Measurements from ENCODE around the gene SLC35A5. TPM values are rescaled to one million over a fixed set of nuclear protein-coding genes. Genes with fewer than 3 reads are reported as not detected.
"Not testable (repeated sequence)": the region's sequence is repeated elsewhere in the genome, so short reads cannot be mapped to it uniquely, and the experiment has no call there.

The SLC35A5 gene
- total RNA-seq, 2 experiments from 2014 or later: 14.7 to 15.3 TPM

- Mint-ChIP-seq H3K27me3 (no peaks in the 10 kb centered on the region), H3K4me3 (peak overlapping the region; percentile 89), H3K9me3 (no peaks in the 10 kb centered on the region), H3K4me1 (ENCODE audit: low read depth) (peaks cover 46% of the 10 kb centered on the region), H3K27ac (peak overlapping the region; percentile 94), H3K36me3 (ENCODE audit: low read depth) (peaks cover 16% of the 10 kb centered on the region)
- intact Hi-C loops (cut with micrococcal nuclease): loop anchor here (10.0 kb wide), 1 partner anchor 413 kb away; the partner anchor contains the start of gene CD200R1
- DNase-seq: no peak
- no peak for TF ChIP-seq CTCF (IDR thresholded peaks at IDR 0.05)
- POLR2A ChIA-PET: interaction anchor here (0.7 to 1.9 kb wide), 5 partner anchors 10 to 228 kb away, joined by 3 to 7 read pairs (median 4); partner anchors contain the start of gene CD200
- peak; percentile 48 for ATAC-seq
- CTCF ChIA-PET: no interaction called here
Measured at GRCh38 chr3:112561484-112561733, 436 bp upstream of the SLC35A5 start.

GRCh38 chr3:112564247-112564939, 2.5 kb downstream of the SLC35A5 start:
- CTCF ChIA-PET, H3K4me3 Mint-ChIP-seq, ATAC-seq, H3K9me3 Mint-ChIP-seq, H3K27me3 Mint-ChIP-seq, POLR2A ChIA-PET, H3K27ac Mint-ChIP-seq, DNase-seq: not testable (repeated sequence)
- intact Hi-C loops (cut with micrococcal nuclease): loop anchor here (10.0 kb wide), 1 partner anchor 410 kb away; the partner anchor contains the start of gene CD200R1
- Mint-ChIP-seq H3K4me1 (ENCODE audit: low read depth) (peaks cover 39% of the 10 kb centered on the region), H3K36me3 (ENCODE audit: low read depth) (peaks cover 13% of the 10 kb centered on the region)

GRCh38 chr3:112564940-112565305, 3.1 kb downstream of the SLC35A5 start:
- DNase-seq (no peak), ATAC-seq (no peak)
- intact Hi-C loops (cut with micrococcal nuclease): loop anchor here (10.0 kb wide), 1 partner anchor 410 kb away; the partner anchor contains the start of gene CD200R1
- Mint-ChIP-seq H3K36me3 (ENCODE audit: low read depth) (peaks cover 8% of the 10 kb centered on the region), H3K27me3 (no peaks in the 10 kb centered on the region), H3K4me3 (no peak overlapping the region), H3K9me3 (no peaks in the 10 kb centered on the region), H3K27ac (no peak overlapping the region), H3K4me1 (ENCODE audit: low read depth) (peaks cover 34% of the 10 kb centered on the region)
- TF ChIP-seq CTCF (IDR thresholded peaks at IDR 0.05): no peak
- POLR2A ChIA-PET: no interaction called here
- CTCF ChIA-PET: interaction anchor here (1.2 kb wide), 1 partner anchor 79 kb away, joined by 4 read pairs; no protein-coding TSS in a partner anchor

- CTCF ChIA-PET: interaction anchor here (1.5 to 1.8 kb wide), 2 partner anchors 14 to 75 kb away, joined by 3 to 8 read pairs; no protein-coding TSS in a partner anchor
- TF ChIP-seq CTCF (IDR thresholded peaks at IDR 0.05): no peak
Measured at GRCh38 chr3:112568642-112569041, 6.8 kb downstream of the SLC35A5 start.

GRCh38 chr3:112569265-112569664, 7.4 kb downstream of the SLC35A5 start:
- H3K4me3 Mint-ChIP-seq: no peak overlapping the region
- no peak overlapping the region for H3K27ac Mint-ChIP-seq
- peaks cover 18% of the 10 kb centered on the region for H3K36me3 Mint-ChIP-seq (ENCODE audit: low read depth)
- peaks cover 17% of the 10 kb centered on the region for H3K4me1 Mint-ChIP-seq (ENCODE audit: low read depth)
- intact Hi-C loops (cut with micrococcal nuclease): loop anchor here (10.0 kb wide), 1 partner anchor 406 kb away; the partner anchor contains the start of gene CD200R1
- ChIA-PET CTCF (interaction anchor here (1.5 to 1.8 kb wide), 2 partner anchors 13 to 74 kb away, joined by 3 to 8 read pairs; no protein-coding TSS in a partner anchor), POLR2A (interaction anchor here (0.6 kb wide), 1 partner anchor 22 kb away, joined by 3 read pairs; no protein-coding TSS in a partner anchor)
- DNase-seq (no peak), ATAC-seq (no peak)
- no peaks in the 10 kb centered on the region for H3K9me3 Mint-ChIP-seq
- no peaks in the 10 kb centered on the region for H3K27me3 Mint-ChIP-seq
- TF ChIP-seq CTCF (IDR thresholded peaks at IDR 0.05): no peak

More at GRCh38 chr3:112568642-112569041, 6.8 kb downstream of the SLC35A5 start:
- POLR2A ChIA-PET: interaction anchor here (0.6 kb wide), 1 partner anchor 22 kb away, joined by 3 read pairs; no protein-coding TSS in a partner anchor
- Mint-ChIP-seq H3K27ac (no peak overlapping the region), H3K36me3 (ENCODE audit: low read depth) (peaks cover 18% of the 10 kb centered on the region), H3K4me1 (ENCODE audit: low read depth) (peaks cover 21% of the 10 kb centered on the region), H3K9me3 (no peaks in the 10 kb centered on the region), H3K4me3 (no peak overlapping the region), H3K27me3 (no peaks in the 10 kb centered on the region)
- intact Hi-C loops (cut with micrococcal nuclease): loop anchor here (10.0 kb wide), 1 partner anchor 406 kb away; the partner anchor contains the start of gene CD200R1
- ATAC-seq (no peak), DNase-seq (no peak)

Measured in activated CD8-positive, alpha-beta T cell treated with anti-CD3 and anti-CD28 coated beads for 36 hours (primary cell).